ENCODE results near the gene KIAA1958. TPM values are rescaled to one million over a fixed set of nuclear protein-coding genes. Genes with fewer than 3 reads are reported as not detected.

KIAA1958 gene
- total RNA-seq, 2 donors from 2014 or later: 5.7 to 9.6 TPM

DNA sequence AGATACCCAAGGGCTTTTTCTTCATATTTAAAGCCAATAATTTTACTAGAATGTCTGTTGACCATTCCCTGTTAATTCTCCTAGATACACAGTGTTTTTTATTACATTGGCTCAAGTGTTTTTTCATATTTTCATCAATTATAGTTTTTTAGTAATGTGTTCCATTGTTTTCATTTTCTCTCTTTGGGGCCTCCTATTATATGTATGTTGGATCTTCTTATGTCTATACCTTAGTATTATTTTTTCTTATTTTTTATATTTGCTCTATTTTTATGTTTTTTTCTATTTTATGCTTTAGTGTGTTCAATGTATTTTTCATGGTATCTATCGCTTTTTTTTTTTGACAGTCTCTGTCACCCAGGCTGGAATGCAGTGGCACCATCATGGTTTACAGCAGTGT, 7.5 kb downstream of the KIAA1958 start:
- DNase-seq (no peak), ATAC-seq (no peak)
- no peak overlapping the region for H3K4me3 ChIP-seq
- peaks cover 28% of the 10 kb centered on the region for H3K4me1 ChIP-seq
- H3K27me3 ChIP-seq: no peaks in the 10 kb centered on the region
- intact Hi-C loops (cut with DNase I): no loop called here
- no peak for TF ChIP-seq POLR2A (IDR thresholded peaks at IDR 0.05)
- TF ChIP-seq, protein P1, sequence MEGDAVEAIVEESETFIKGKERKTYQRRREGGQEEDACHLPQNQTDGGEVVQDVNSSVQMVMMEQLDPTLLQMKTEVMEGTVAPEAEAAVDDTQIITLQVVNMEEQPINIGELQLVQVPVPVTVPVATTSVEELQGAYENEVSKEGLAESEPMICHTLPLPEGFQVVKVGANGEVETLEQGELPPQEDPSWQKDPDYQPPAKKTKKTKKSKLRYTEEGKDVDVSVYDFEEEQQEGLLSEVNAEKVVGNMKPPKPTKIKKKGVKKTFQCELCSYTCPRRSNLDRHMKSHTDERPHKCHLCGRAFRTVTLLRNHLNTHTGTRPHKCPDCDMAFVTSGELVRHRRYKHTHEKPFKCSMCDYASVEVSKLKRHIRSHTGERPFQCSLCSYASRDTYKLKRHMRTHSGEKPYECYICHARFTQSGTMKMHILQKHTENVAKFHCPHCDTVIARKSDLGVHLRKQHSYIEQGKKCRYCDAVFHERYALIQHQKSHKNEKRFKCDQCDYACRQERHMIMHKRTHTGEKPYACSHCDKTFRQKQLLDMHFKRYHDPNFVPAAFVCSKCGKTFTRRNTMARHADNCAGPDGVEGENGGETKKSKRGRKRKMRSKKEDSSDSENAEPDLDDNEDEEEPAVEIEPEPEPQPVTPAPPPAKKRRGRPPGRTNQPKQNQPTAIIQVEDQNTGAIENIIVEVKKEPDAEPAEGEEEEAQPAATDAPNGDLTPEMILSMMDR (IDR thresholded peaks at IDR 0.05): no peak
- 95 to 100% methylated on average over 1 of the region's 1 CpG for WGBS, 2 donors
- no peaks in the 10 kb centered on the region for H3K36me3 ChIP-seq (replicated peaks in 1 of 2; ENCODE audit: insufficient read depth in 1 of 2, low read depth in 2 of 2)
- H3K9me3 ChIP-seq: no peaks in the 10 kb centered on the region
- no peak overlapping the region for H3K27ac ChIP-seq

DNA sequence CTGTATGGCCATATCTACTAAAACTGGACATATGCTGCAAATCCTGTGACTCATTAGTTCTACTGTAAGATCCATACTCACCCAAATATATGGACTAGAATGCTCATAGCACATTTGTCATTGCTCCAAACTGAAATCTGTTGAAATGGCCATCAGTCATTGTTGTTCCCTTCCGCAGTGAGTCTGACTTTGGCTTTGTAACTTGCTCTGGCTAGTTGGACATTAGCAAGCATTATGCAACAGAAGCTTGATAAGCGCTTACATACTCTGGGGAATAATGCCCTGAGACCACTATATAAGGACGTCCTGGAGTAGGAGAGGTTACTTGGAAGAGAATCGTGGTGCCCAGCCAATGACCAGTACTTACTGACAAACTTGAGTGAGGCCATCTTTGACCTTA, 9.0 kb downstream of the KIAA1958 start:
- WGBS, 2 donors: 87 to 93% methylated on average over 4 of the region's 4 CpGs
- ATAC-seq: no peak
- Histone ChIP-seq H3K27me3 (no peaks in the 10 kb centered on the region), H3K4me3 (no peak overlapping the region), H3K4me1 (peaks cover 13% of the 10 kb centered on the region), H3K9me3 (no peaks in the 10 kb centered on the region), H3K27ac (no peak overlapping the region), H3K36me3 (replicated peaks in 1 of 2; ENCODE audit: insufficient read depth in 1 of 2, low read depth in 2 of 2) (no peaks in the 10 kb centered on the region)
- no peak for DNase-seq
- intact Hi-C loops (cut with DNase I): no loop called here
- TF ChIP-seq POLR2A (IDR thresholded peaks at IDR 0.05): no peak
- TF ChIP-seq, protein P1 (IDR thresholded peaks at IDR 0.05): no peak

DNA sequence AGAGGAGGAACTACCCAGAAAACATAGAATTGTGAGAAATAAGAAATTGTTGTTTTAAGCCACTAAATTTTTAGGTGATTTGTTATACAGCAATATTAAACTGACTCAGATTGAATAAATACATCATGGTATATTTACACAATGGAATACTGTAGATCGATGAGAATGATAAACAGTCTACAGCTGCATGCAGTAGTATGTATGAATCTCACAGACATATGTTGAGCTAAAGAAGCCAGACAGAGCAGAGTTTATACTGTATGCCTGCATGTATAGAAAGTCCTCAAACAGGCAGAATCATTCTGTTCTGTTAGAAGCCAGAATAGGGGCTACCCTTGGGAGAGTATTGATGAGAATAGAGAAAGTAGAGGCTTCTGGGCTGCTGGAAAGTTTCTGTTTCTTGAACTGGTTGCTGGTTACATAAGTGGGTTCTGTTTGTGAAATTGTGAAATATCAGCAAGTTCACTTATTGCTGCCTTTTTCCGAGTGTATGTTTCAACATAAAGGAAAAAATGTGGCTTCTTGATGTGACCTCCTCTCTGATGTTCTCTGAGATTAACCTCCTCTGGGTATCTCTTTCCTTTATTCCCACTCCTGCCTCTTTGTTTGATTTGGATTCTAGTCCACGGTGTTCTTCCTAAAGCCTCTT, 9.6 kb downstream of the KIAA1958 start:
- no peak for TF ChIP-seq POLR2A (IDR thresholded peaks at IDR 0.05)
- TF ChIP-seq, protein P1 (IDR thresholded peaks at IDR 0.05): no peak
- H3K9me3 ChIP-seq: no peaks in the 10 kb centered on the region
- 54 to 61% methylated on average over 3 of the region's 3 CpGs for WGBS, 2 donors

DNA sequence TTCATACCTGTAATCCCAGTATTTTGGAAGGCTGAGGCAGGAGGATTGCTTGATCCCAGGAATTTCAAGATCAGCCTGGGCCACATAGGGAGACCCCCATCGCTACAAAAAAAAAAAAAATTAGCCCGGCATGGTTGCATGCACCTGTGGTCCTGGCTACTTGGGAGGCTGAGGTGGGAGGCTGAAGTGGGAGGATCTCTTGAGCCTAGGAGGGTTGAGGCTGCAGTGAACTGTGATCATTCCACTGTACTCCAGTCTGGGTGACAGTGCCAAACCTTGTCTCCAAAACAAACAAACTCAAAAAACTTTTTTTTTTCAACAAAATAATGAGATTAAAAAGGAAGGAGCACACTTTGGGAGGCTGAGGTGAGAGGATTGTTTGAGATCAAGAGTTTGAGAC, 14.2 kb downstream of the KIAA1958 start:
- Histone ChIP-seq H3K36me3 (replicated peaks in 1 of 2; ENCODE audit: insufficient read depth in 1 of 2, low read depth in 2 of 2) (no peaks in the 10 kb centered on the region), H3K4me3 (no peak overlapping the region), H3K9me3 (no peaks in the 10 kb centered on the region), H3K27me3 (no peaks in the 10 kb centered on the region), H3K27ac (no peak overlapping the region), H3K4me1 (peaks cover 37% of the 10 kb centered on the region)
- 95 to 96% methylated on average over 2 of the region's 2 CpGs for WGBS, 2 donors
- intact Hi-C loops (cut with DNase I): no loop called here
- TF ChIP-seq POLR2A (IDR thresholded peaks at IDR 0.05): no peak
- TF ChIP-seq, protein P1 (IDR thresholded peaks at IDR 0.05): no peak
- ATAC-seq (no peak), DNase-seq (no peak)

More for the DNA sequence above, 9.6 kb downstream of the KIAA1958 start:
- intact Hi-C loops (cut with DNase I): no loop called here
- no peak for ATAC-seq
- peaks cover 18% of the 10 kb centered on the region for H3K4me1 ChIP-seq
- no peak overlapping the region for H3K4me3 ChIP-seq
- no peaks in the 10 kb centered on the region for H3K36me3 ChIP-seq (replicated peaks in 1 of 2; ENCODE audit: insufficient read depth in 1 of 2, low read depth in 2 of 2)
- H3K27ac ChIP-seq: no peak overlapping the region
- no peak for DNase-seq
- no peaks in the 10 kb centered on the region for H3K27me3 ChIP-seq

DNA sequence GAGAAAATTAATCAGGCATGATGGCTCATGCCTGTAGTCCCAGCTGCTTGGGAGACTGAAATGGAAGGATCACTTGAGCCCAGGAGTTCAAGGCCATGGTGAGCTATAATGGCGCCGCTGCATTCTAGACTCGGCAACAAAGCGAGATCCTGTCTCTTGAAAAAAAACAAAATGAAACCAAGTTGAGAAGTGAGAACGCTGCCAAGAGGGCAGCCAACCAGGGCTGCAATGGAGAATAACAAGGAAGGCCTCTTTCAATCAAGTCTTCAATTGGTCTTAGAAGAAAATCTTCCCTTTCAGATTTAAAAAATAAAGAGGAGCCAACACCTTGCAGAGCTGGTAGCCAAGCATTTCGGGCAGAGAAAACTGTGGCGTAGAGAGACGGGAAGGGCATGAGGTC, 14.7 kb downstream of the KIAA1958 start:
- Histone ChIP-seq H3K36me3 (replicated peaks in 1 of 2; ENCODE audit: insufficient read depth in 1 of 2, low read depth in 2 of 2) (no peaks in the 10 kb centered on the region), H3K4me1 (peaks cover 33% of the 10 kb centered on the region), H3K27me3 (no peaks in the 10 kb centered on the region), H3K4me3 (no peak overlapping the region), H3K27ac (no peak overlapping the region), H3K9me3 (no peaks in the 10 kb centered on the region)
- DNase-seq: no peak
- 91 to 92% methylated on average over 8 of the region's 8 CpGs for WGBS, 2 donors
- no peak for ATAC-seq
- no peak for TF ChIP-seq POLR2A (IDR thresholded peaks at IDR 0.05)
- TF ChIP-seq, protein P1 (IDR thresholded peaks at IDR 0.05): no peak
- intact Hi-C loops (cut with DNase I): no loop called here

Data from body of pancreas (tissue), 4 donors.